NB4 (cell line): ENCODE results near the gene ANKRD11.

Source experiments
- POLR2A ChIP-seq: IDR thresholded peaks from 2 replicates; pipeline ENCODE4 v1.6.1; 2011; ENCODE audit warnings: mild to moderate bottlenecking; ENCODE audit not compliant: insufficient read length; ENCODE audit errors: extremely low read depth
- TF ChIP-seq, protein P1 (sequence below): IDR thresholded peaks from one replicate; pipeline ENCODE4 v1.5.1; 2012; ENCODE audit warnings: low read depth, low read length

- no peak for TF ChIP-seq POLR2A
- TF ChIP-seq, protein P1, sequence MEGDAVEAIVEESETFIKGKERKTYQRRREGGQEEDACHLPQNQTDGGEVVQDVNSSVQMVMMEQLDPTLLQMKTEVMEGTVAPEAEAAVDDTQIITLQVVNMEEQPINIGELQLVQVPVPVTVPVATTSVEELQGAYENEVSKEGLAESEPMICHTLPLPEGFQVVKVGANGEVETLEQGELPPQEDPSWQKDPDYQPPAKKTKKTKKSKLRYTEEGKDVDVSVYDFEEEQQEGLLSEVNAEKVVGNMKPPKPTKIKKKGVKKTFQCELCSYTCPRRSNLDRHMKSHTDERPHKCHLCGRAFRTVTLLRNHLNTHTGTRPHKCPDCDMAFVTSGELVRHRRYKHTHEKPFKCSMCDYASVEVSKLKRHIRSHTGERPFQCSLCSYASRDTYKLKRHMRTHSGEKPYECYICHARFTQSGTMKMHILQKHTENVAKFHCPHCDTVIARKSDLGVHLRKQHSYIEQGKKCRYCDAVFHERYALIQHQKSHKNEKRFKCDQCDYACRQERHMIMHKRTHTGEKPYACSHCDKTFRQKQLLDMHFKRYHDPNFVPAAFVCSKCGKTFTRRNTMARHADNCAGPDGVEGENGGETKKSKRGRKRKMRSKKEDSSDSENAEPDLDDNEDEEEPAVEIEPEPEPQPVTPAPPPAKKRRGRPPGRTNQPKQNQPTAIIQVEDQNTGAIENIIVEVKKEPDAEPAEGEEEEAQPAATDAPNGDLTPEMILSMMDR = no peak
These were observed 103.8 kb downstream of the ANKRD11 start for GRCh38 chr16:89386306-89387185.
